Subcutaneous adipose tissue (tissue), 4 donors: ENCODE data around the gene MATN1. TPM values are rescaled to one million over a fixed set of nuclear protein-coding genes. Genes with fewer than 3 reads are reported as not detected.

Experiments used
- CTCF ChIP-seq: fragments of 450-650 bp; IDR thresholded peaks from one replicate; pipeline ENCODE4 v1.5.1; 2016; ENCODE audit warnings: low read depth, mild to moderate bottlenecking, control low read depth, antibody characterized with exemption, moderate library complexity
- small RNA-seq: library from RNA; depleted of rRNA; stranded (forward); fragments of <200 nt; gene quantifications from one replicate; pipeline ENCODE3, GENCODE V24; 2016
- total RNA-seq, 4 donors: library from RNA; depleted of rRNA; stranded (reverse); fragments of >200 nt; gene quantifications; one replicate each; pipeline ENCODE4 v1.1.0, GENCODE V29; 2016

MATN1 gene
- total RNA-seq, 4 donors from 2014 or later, result not detected

GRCh38 chr1:30662291-30662840 lies 61.0 kb downstream of the MATN1 start:
- no peak for TF ChIP-seq CTCF

- no peak for TF ChIP-seq CTCF
Measured at GRCh38 chr1:30661311-30661710, 62.1 kb downstream of the MATN1 start.

Small RNA genes within 50 kb of the gene (small RNA-seq; reads per million reads assigned to genes)
- gene MIR4420, result not detected

Other genes starting within 250 kb of the MATN1 start
- gene LAPTM5, start 34.2 kb upstream of the MATN1 start, total RNA-seq, result 100 to 1,000 TPM in 2 of 4 donors, 10 to 100 TPM in 2; 44.5 to 767 (median 109) TPM
- gene SDC3, start 185.2 kb upstream of the MATN1 start, total RNA-seq, result 10 to 100 TPM; 13.2 to 35.7 (median 20.7) TPM